Left lung (tissue), 10 donors: ENCODE results near the gene UROD. TPM values are rescaled to one million over a fixed set of nuclear protein-coding genes. Genes with fewer than 3 reads are reported as not detected.

Source experiments
- ATAC-seq: fragments of 200-7000 bp; cut with Tn5 transposase; one replicate; pipeline ENCODE4 v1.9.1; 2020; ENCODE audit warnings: moderate library complexity
- DNase-seq, 4 donors: peaks; one replicate each; pipeline ENCODE4 v3.0.0-alpha.2; 2013 to 2020
- H3K27ac ChIP-seq, 2 donors: fragments of 200-600 bp; sonication (generic) in 1 of 2; one replicate each; pipeline versions ENCODE4 v1.5.0 to v1.8.0; 2020 to 2021
- H3K27me3 ChIP-seq, 2 donors: fragments of 200-600 bp; sonication (generic) in 1 of 2; one replicate each; pipeline versions ENCODE4 v1.5.0 to v1.8.0; 2020 to 2021
- H3K36me3 ChIP-seq, 2 donors: fragments of 200-600 bp; sonication (generic) in 1 of 2; one replicate each; pipeline versions ENCODE4 v1.5.0 to v1.8.0; 2020 to 2021
- H3K4me1 ChIP-seq, 2 donors: fragments of 200-600 bp; one replicate each; pipeline ENCODE4 v1.8.0; 2021
- H3K4me3 ChIP-seq, 2 donors: fragments of 200-600 bp; sonication (generic) in 1 of 2; one replicate each; pipeline versions ENCODE4 v1.5.0 to v1.8.0; 2020 to 2021; ENCODE audit warnings: mild to moderate bottlenecking in 1 of 2
- H3K9me3 ChIP-seq, 2 donors: fragments of 200-600 bp; sonication (generic) in 1 of 2; one replicate each; pipeline versions ENCODE4 v1.5.0 to v1.8.0; 2020 to 2021
- CTCF ChIP-seq, 2 donors: fragments of 200-600 bp; sonication (generic) in 1 of 2; IDR thresholded peaks; one replicate each; pipeline versions ENCODE4 v1.5.0 to v1.8.0; 2021; ENCODE audit warnings: antibody characterized with exemption in 2 of 2
- intact Hi-C, 2 donors: fragments of 100-400 bp; cut with DNase I; formaldehyde crosslinking; loops; one replicate each; pipeline versions ENCODE4 v1.11.2 to v1.14.2; 2022
- polyA plus RNA-seq, 6 donors: library from polyadenylated mRNA; unstranded; fragments of 120-200 nt; gene quantifications; one replicate each; pipeline ENCODE4 v1.2.1, GENCODE V29; 2013; ENCODE audit not compliant: insufficient read length in 6 of 6
- total RNA-seq, 2 donors: library from RNA; stranded (reverse); fragmentation: NEBNext Ultra II Directional; extraction: Animal tissue kit (Norgen Biotek cat#: 25700); gene quantifications; one replicate each; pipeline ENCODE4 v1.2.1, GENCODE V29; 2021
- donor health status: DM: no; HTN: yes; CAD: no.
- donor health status: DM: no; HTN: no; CAD: no.

UROD gene
- total and polyA plus RNA-seq, 8 donors: 65.2 to 102 (median 89.8) TPM

GRCh38 chr1:45038240-45038639 lies 26.2 kb downstream of the UROD start:
- intact Hi-C loops: no loop called here
- H3K27me3 ChIP-seq: no peaks in the 10 kb centered on the region

GRCh38 chr1:45038661-45039364 lies 26.8 kb downstream of the UROD start:
- H3K27me3 ChIP-seq: no peaks in the 10 kb centered on the region
- H3K4me3 ChIP-seq: no peak overlapping the region
- TF ChIP-seq CTCF (IDR thresholded peaks at IDR 0.05): no peak
- no peak for DNase-seq
- H3K4me1 ChIP-seq: no peaks in the 10 kb centered on the region
- intact Hi-C loops: no loop called here
- H3K27ac ChIP-seq: no peak overlapping the region
- H3K9me3 ChIP-seq: no peaks in the 10 kb centered on the region
- H3K36me3 ChIP-seq: no peaks in the 10 kb centered on the region
- no peak for ATAC-seq

More at GRCh38 chr1:45038240-45038639, 26.2 kb downstream of the UROD start:
- TF ChIP-seq CTCF (IDR thresholded peaks at IDR 0.05): no peak
- no peaks in the 10 kb centered on the region for H3K4me1 ChIP-seq
- ATAC-seq: no peak
- H3K9me3 ChIP-seq: no peaks in the 10 kb centered on the region
- no peak overlapping the region for H3K4me3 ChIP-seq
- H3K36me3 ChIP-seq: no peaks in the 10 kb centered on the region
- DNase-seq: no peak
- H3K27ac ChIP-seq: no peak overlapping the region

GRCh38 chr1:45040297-45040696 lies 28.2 kb downstream of the UROD start:
- Histone ChIP-seq H3K9me3 (no peaks in the 10 kb centered on the region), H3K27me3 (no peaks in the 10 kb centered on the region), H3K4me3 (no peak overlapping the region), H3K36me3 (no peaks in the 10 kb centered on the region), H3K27ac (no peak overlapping the region), H3K4me1 (no peaks in the 10 kb centered on the region)
- no peak for ATAC-seq
- no peak for DNase-seq
- intact Hi-C loops: no loop called here
- TF ChIP-seq CTCF (IDR thresholded peaks at IDR 0.05): no peak

- Histone ChIP-seq H3K9me3 (no peaks in the 10 kb centered on the region), H3K27ac (no peak overlapping the region), H3K4me3 (no peak overlapping the region), H3K4me1 (no peaks in the 10 kb centered on the region), H3K27me3 (no peaks in the 10 kb centered on the region), H3K36me3 (no peaks in the 10 kb centered on the region)
- no peak for ATAC-seq
- DNase-seq: no peak
- no peak for TF ChIP-seq CTCF (IDR thresholded peaks at IDR 0.05)
- intact Hi-C loops: no loop called here
Measured at GRCh38 chr1:45043094-45043493, 31.0 kb downstream of the UROD start.

GRCh38 chr1:45044916-45045315 lies 32.9 kb downstream of the UROD start:
- no peaks in the 10 kb centered on the region for H3K4me1 ChIP-seq
- no peak for DNase-seq
- no peaks in the 10 kb centered on the region for H3K9me3 ChIP-seq
- no peaks in the 10 kb centered on the region for H3K36me3 ChIP-seq
- H3K27me3 ChIP-seq: no peaks in the 10 kb centered on the region
- no peak overlapping the region for H3K27ac ChIP-seq
- TF ChIP-seq CTCF (IDR thresholded peaks at IDR 0.05): no peak
- intact Hi-C loops: no loop called here
- H3K4me3 ChIP-seq: no peak overlapping the region
- no peak for ATAC-seq
